HEK293T (cell line): ENCODE data around the gene EFTUD2.

ENCODE experiments used
- ELF4 ChIP-seq: fragments of 450-650 bp; IDR thresholded peaks from 2 replicates; pipeline ENCODE4 v1.6.1; 2017; ENCODE audit warnings: antibody characterized with exemption
- FOXA1 ChIP-seq: fragments of 450-650 bp; IDR thresholded peaks from 2 replicates; pipeline ENCODE4 v1.6.1; 2016; ENCODE audit warnings: mild to moderate bottlenecking
- FOXM1 ChIP-seq: fragments of 450-650 bp; IDR thresholded peaks from 2 replicates; pipeline ENCODE4 v1.6.1; 2017; ENCODE audit warnings: mild to moderate bottlenecking, borderline replicate concordance
- HDGF ChIP-seq: fragments of 450-650 bp; IDR thresholded peaks from 2 replicates; pipeline ENCODE4 v1.6.1; 2017; ENCODE audit warnings: antibody characterized with exemption, borderline replicate concordance
- NFRKB ChIP-seq: fragments of 450-650 bp; IDR thresholded peaks from 2 replicates; pipeline ENCODE4 v1.6.1; 2016; ENCODE audit warnings: mild to moderate bottlenecking, moderate library complexity
- SP1 ChIP-seq: fragments of 450-650 bp; IDR thresholded peaks from 2 replicates; pipeline ENCODE4 v1.6.1; 2017
- SUZ12 ChIP-seq: fragments of 450-650 bp; IDR thresholded peaks from 2 replicates; pipeline ENCODE4 v1.6.1; 2016; ENCODE audit warnings: mild to moderate bottlenecking
- ZNF384 ChIP-seq: fragments of 450-650 bp; IDR thresholded peaks from 2 replicates; pipeline ENCODE4 v1.6.1; 2016
- TF ChIP-seq, protein P1 (sequence below): fragments of 450-650 bp; IDR thresholded peaks from 2 replicates; pipeline ENCODE4 v1.6.1; 2016

DNA sequence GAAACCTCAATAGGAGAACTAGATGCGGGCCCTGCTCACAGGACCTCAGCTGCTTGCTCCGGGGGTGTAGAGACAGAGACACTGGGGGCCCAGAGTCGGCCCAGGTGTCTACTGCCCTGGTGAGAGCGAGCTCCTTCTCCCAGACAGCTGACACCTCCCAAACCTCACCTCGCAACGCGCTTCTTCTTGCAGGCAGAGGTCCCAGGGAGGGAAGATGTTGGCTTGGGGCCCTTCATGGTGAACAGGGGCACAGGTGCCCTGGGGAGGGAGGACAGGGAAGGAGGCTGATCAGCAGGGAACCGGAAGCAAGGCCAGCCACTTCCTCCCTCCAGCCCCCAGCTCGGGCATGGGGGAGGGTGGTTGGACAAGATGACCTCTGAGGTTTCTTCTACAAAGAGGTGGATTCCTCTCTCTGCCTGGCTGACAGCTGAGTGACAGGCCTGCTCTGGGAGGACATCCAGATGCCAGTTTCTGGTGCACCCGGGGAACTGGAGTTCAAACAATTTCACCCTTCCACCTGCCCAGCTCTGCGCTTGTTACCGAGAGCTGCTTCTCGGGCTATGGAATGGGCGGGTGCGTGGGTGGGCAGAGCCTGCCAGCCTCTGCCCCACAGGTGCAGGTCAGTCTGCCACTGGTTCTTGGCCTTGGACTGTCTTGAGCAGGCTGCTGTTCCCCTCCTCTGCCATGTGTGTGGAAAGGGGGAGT is 27.7 kb upstream of the EFTUD2 start:
- TF ChIP-seq ELF4 (no peak), SP1 (no peak), NFRKB (no peak), FOXM1 (no peak), ZNF384 (no peak), SUZ12 (no peak), HDGF (no peak), FOXA1 (no peak)
- TF ChIP-seq, protein P1, sequence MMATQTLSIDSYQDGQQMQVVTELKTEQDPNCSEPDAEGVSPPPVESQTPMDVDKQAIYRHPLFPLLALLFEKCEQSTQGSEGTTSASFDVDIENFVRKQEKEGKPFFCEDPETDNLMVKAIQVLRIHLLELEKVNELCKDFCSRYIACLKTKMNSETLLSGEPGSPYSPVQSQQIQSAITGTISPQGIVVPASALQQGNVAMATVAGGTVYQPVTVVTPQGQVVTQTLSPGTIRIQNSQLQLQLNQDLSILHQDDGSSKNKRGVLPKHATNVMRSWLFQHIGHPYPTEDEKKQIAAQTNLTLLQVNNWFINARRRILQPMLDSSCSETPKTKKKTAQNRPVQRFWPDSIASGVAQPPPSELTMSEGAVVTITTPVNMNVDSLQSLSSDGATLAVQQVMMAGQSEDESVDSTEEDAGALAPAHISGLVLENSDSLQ = no peak
